GM23338 (cell line): Measurements from ENCODE around the gene STAT4.

Source experiments
- CTCF ChIP-seq, 2 experiments: fragments of 200-600 bp in 1 of 2; sonication (generic) in 1 of 2; conservative IDR thresholded peaks; 2 replicates each; pipeline versions ENCODE4 v1.5.1 to v1.6.1; 2016 to 2017; ENCODE audit warnings: antibody characterized with exemption in 2 of 2, low read depth in 2 of 2, mild to moderate bottlenecking in 2 of 2, moderate library complexity in 1 of 2
- EZH2 ChIP-seq: fragments of 200-600 bp; sonication (generic); IDR thresholded peaks from one replicate; pipeline ENCODE4 v1.8.0; 2017; ENCODE audit warnings: antibody characterized with exemption, mild to moderate bottlenecking, low read depth; ENCODE audit not compliant: unreplicated experiment
- EZH2phosphoT487 ChIP-seq: fragments of 200-600 bp; sonication (generic); IDR thresholded peaks from one replicate; pipeline ENCODE4 v1.8.1; 2018; ENCODE audit warnings: antibody characterized with exemption; ENCODE audit not compliant: unreplicated experiment
- JUNB ChIP-seq: IDR thresholded peaks from one replicate; pipeline ENCODE4 v1.6.1; 2016; ENCODE audit warnings: antibody characterized with exemption; ENCODE audit not compliant: unreplicated experiment
- POLR2AphosphoS5 ChIP-seq: IDR thresholded peaks from 2 replicates; pipeline ENCODE4 v1.6.1; 2016; ENCODE audit warnings: antibody characterized with exemption, low read depth
- REST ChIP-seq: IDR thresholded peaks from one replicate; pipeline ENCODE4 v1.6.1; 2018; ENCODE audit warnings: antibody characterized with exemption; ENCODE audit not compliant: unreplicated experiment

GRCh38 chr2:191045141-191045540, 105.7 kb downstream of the STAT4 start:
- TF ChIP-seq CTCF (conservative IDR thresholded peaks at IDR 0.05; ENCODE audit: low read depth in 2 of 2) (no peak), POLR2AphosphoS5 (no peak), EZH2phosphoT487 (no peak), REST (no peak), JUNB (no peak), EZH2 (no peak)
